Activated gamma-delta T cell (primary cell): ENCODE data around the gene DACT2.
"Not testable (repeated sequence)": the region's sequence is repeated elsewhere in the genome, so short reads cannot be mapped to it uniquely, and the experiment has no call there.

Source experiments
- DNase-seq: peaks from one replicate; lab custom pipeline; 2025; lab: John Stamatoyannopoulos, UW

DACT2 gene

DNA sequence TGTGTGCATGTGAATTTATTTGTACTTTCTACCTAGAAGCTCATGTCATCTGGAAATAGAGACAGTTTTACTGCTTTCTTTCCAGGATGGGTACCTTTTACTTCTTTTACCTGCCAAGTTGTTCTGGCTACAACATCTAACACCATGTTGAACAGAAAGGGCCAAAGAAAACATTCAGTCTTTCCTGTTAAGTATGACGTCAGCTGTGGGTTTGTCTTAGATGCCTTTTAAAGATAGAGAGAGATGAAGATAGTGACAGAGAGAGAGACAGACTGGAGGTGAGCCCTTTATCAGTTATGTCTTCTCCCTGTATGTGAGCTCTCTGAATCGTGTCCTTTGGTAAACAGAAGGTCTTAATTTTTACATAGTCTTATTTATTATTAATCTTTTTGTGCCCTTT is 3.4 kb upstream of the DACT2 start:
- DNase-seq = no peak

DNA sequence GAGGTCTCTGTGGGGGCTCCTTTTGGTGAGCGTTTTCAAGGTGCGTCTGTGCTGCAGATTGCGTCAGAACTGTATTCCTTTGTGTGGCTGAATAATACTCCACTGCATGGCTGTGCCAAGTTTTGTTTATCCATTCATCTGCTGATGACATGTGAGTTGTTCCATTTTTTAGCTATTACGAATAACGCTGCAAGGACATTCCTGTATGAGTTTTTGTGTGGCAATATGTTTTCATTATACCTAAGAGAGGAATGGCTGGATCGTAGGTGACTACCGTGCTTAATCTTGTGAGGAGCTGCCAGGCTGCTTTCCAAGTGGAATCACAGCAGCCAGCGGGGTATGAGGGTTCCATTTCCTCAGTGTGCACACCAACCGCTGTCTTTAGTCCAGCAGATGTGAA is 1.1 kb upstream of the DACT2 start:
- no peak for DNase-seq

DNA sequence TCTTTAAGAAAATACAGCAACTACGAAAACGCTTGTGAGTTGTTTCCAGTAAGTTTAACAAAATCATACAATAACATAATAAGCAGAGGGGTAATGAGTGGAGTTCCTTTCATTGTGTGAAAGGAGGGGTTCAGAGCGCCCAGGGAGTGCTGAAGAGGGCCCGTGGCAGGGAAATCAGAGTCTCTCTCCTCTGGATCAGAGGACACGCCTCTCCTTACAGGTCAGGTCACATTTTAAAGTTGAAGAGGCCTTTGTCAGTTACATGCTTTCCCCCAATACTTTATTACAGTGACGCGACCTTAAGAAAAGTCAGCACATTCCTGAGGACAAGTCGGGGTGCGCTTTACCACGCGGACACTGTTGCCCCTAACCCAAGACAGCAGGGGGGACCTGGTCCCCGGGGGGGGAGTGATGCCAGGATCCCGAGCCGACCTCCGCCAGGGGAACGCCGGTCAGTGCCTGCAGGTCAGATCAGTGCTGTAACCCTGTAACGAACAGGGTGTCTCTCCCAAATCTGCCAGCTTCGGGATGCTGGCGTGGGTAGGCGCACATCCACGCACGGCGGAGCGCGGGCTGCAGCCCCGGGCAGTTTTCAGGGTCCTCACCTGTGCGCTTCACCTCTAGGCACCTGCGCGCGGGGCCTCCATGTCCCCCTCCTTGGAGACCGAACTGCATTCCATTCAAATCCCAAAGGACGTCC is 848 bp downstream of the DACT2 start:
- no peak for DNase-seq

DNA sequence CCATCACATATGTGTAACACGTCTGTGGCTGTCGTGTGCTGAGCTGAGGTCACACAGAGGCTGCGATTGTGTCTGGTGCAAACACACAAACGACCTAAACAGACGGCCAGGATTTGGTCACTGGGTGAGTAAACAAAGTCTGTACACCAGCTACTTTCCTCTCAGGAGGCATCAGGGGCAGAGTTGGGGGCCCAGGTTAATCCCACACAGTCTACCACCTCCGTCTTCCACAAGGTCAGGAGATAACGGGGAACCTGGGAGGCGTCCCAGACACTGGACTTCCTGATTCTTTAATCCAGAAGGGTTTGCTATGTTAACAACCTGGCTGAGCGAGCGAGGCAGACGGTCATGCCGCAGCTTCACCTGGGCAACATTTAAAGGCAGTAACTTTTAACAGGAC is 1.5 kb downstream of the DACT2 start:
- DNase-seq = no peak

DNA sequence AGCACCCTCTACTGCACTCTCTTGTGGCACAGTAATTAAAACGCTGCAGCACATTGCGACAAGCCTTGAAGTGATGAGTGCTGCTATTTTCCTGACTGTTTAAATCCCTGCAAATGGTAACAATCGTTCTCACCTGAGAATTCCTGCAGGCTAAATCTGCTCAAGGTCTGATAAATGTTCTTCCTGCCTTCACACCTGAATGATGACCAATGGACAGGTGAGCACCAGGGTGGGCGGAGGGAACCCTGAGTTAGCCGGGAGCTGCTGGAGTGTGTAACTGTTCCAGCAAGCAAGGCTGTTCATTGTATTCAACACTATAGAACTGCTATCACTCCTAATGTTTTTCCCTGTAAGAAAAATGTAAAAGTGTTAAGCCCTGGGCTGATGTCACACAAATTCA is 4.0 kb downstream of the DACT2 start:
- DNase-seq = no peak

DNA sequence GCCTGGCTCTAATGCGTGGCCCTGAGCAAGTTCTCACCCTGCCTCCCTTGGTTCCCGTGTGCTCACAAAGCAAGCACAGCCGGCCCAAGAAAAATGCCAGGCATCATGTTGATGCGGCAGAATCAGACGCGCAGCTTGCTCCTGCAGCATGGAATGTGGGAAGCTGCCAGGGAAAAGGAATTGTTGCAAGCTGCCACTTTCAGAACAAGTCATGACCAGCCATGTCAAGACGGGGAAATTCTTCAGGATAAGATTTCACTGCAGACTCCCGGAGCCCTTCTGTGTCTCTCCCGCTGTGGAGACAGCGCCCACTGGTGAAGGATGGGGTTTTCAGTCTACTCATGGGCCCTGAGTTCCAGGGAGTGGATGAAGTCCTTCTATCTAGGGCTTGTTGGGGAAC is 4.6 kb downstream of the DACT2 start:
- no peak for DNase-seq

DNA sequence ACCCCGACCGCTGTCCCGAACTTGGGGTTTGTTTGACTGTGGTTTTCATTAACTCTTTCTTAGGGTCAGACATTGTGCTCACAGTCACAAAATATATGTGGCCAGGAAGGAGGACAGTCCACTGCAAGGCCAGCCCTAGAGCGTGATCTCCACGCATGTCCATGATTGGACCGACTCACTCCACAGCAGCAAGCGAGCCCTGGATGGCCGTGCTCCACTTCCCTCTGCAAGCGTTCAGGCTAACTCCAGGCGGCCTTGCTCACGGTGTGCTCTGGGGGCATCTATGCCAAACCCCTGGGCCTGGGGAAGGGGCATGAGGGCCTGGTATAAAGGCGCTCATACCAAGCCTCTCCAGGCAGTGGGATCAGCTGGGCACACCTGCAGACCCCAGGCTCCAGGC is 5.6 kb downstream of the DACT2 start:
- no peak for DNase-seq

DNA sequence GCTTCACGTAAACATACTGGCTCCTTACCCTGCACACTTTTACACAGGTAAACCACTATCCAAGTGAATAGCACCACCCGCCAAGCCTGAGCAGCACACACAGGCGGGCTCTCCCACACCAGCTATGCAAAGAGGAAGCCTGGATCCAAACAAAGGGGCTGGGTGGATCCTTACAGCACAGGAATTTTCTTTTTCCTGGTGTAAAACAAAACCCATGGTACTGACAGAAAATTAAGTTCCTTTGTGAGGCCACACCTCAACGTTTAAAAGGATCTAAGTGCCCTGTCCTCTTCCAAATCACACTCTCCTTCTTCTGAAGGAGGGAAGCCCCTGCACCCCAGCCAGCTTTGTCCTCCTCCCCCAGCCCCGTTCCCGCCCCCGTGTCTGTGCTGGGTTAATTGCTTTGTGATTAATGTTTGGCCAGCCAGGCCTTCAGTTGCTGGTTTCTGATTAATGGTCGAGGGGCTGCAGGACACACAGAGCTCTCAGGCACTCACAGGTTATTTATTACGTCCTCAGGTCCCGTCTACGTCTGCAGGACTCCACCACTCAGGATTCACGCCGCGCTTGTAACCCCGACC is 6.1 kb downstream of the DACT2 start:
- no peak for DNase-seq

DNA sequence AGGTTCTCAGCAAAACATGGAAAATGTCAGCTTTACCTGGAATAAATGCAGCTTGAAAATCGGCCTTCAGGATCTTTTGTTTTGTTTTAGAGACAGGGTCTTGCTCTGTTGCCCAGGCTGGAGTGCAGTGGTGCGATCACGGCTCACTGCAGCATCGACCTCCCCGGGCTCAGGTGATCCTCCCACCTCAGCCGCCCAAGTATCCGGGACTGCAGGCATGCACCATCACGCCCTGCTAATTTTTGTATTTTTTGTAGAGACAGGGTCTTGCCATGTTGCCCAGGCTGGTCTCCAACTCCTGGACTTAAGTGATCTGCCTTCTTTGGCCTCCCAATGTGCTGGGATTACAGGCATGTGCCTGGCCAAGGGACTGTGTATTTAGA is 7.5 kb downstream of the DACT2 start:
- DNase-seq = not testable (repeated sequence)

DNA sequence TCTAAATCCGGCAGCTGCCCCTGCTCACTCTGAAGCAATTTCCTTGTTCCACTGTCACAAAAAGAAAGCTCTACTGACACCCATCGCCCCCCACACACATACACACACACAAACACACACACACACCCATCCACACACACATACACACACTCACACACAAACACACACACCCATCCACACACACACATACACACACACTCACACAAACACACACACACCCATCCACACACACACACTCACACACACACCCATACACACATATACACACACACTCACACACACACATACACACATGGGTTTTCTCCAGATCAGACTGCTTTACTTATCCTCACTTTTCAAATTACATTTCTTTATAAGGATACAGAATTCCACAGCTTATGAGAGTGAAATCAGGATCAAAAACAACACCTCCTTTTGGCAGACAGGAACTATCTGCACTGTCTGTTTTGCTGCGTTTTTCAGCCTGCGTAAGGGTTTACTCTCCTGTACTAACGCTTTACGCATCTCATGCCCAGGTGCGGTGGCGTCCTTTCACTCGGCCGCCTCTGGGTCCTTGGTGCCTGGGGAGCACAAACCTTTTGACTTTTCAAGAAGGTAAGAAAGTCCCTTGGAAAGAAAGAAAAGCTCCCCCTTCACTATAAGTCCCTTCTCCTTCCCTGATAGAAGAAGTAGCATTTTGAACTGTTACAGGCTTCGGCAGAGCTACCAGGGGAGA is 8.0 kb downstream of the DACT2 start:
- DNase-seq = no peak

DNA sequence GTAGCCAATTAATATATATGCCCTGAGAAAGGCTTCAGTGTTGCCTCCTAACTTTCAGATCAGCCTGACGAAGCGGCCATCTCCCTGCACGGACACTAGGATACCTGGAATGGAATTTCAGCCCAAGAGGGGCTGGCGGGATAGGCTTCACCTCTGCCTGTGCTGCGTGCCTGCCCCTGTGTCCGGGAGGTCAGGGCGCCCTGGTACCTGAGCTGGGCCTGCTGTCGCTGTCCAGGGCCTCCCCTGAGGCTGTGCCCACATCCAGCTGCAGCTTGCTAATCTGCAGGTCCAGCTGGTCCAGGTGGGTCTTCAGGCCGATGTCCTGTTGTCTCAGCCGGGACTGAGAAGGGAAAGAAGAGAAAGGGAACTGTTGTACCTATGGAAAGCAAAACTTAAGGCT is 8.6 kb downstream of the DACT2 start:
- no peak for DNase-seq

DNA sequence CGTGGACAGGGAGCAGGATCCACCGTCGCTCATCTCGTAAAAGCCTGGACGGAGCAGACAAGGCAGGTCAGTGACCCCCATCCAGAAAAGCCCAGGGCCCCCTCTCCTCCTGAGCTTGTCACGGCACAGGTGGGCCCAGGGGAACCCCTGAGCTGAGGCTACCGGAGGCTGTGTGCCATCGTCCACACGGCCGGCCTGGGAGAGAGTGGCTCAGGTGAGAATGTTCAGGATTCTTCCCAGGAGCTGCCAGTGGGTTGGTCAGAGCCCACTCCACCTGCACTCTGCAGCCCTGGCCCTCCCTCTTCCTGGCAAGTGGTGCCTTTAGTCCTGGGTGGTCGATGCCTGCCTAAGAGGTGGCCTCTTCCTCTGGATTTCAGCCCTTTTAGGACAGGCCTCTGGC is 9.2 kb downstream of the DACT2 start:
- DNase-seq = no peak

DNA sequence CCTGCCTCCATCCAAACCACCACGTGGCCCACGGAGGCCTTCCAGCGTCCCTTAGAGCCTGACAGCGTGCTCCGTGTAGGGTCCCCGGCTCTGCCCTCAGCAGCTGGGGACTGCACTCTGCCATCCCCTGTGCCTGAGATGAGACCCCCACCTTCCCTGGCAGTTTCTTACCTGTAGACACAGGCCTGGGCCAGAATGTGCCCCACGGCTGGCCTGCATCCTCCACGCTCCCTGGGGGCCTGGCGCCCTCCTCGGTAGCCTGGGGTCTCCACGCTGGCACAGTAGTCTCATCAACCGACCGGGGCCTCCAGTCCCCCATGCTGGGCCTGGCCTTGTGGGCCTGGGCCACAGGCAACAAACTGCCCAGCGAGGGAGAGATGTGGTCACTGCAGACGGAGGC is 9.6 kb downstream of the DACT2 start:
- DNase-seq = no peak

DNA sequence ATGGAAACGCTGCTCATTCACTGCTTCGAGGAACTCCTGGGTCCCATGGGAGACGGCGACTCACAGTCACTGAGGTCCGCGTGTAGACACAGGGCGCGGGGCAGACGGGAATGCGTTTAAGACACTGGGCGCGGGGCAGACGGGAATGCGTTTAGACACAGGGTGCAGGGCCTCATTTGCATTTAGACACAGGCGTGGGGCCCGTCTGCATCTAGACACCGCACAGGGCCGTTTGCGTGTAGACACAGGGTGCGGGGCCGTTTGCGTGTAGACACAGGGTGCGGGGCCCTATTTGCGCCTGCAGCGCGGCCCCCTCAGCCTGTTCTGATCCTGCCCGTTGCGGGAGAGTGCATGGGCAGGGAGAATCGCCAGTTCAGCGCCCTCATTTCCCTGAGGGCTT is 10.4 kb downstream of the DACT2 start:
- no peak for DNase-seq

DNA sequence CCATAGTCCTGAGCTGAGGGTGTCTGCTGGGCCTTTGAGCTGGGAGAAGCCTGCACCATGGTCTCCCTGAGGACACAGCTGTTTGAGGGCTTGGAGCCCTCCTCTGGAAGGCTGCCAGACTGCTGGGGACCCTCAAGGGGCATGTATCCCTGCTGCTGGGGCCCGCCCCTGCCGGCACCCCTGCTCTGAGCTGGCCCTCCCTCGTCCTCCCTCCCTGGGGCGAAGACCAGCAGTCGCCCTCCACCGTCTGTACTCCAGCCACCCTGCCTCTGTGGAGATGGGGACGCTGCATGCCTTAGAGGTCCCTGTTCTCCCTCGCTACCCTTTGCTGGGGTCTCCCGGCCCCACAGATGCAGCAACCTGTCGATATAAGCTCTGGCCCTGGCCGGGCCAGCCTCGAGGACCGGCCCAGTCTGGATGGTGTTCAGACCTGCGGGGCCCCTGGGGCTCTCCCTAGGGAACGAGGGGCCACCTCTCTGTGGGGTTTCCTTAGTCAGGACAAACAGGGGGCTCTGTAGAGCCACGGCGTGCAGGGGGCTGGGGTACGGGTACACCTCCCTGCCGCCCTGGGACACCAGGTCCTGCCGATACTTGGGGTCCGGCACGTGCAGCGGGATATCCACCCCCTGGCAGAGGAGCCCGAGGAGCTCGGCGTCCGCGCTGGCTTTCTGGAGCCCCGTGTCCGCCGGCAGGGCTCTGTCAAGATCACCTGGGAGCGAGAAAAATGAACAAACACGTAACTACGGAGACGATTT is 11.0 kb downstream of the DACT2 start:
- no peak for DNase-seq

DNA sequence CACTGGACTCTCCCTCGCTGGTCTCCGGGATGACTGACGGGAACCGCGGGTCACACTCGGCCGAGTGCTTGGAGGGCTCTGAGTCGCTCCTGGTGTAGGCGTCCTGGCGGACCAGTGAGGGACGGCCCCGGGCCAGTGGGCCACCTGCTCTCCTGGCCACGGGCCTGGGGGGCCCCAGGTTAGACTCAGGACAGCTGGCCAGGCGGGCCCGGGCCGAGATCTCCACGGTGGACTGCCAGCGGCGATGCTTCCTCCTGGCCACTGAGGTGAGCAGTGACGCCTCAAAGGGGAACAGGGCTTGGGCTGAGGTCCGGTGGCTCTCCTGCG is 11.9 kb downstream of the DACT2 start:
- no peak for DNase-seq

DNA sequence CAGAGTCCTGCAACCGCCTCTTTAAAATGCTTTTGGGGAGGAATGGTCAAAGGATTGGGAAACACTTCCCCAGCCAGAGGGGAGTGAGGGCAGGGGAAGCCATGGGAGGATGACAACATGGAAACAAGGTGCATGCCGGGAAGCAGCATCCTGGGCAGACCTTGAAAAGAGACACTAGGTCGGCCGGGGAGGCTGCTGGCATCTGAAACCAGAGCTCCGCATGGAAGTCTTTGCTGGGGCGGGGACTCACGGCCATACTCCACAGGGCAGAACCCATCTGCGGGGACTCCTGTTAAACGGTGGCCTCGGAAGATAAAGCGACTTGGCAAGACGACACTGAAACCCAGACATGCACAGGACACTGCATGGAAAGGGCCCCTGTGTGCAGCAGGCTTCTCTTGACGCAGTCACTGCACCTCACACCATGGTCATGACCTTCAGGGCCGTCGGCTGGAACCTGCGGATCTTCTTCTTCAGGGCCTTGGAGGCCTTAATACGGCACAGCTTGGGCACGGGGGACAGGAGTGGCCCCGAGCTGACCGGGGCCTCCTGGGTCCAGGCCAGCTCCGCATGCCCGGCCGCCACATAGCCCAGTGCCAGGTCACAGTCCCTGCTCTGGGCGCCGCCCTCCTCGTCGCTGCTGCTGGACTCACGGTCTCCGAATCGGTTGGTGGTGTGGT is 12.4 kb downstream of the DACT2 start:
- DNase-seq = no peak

DNA sequence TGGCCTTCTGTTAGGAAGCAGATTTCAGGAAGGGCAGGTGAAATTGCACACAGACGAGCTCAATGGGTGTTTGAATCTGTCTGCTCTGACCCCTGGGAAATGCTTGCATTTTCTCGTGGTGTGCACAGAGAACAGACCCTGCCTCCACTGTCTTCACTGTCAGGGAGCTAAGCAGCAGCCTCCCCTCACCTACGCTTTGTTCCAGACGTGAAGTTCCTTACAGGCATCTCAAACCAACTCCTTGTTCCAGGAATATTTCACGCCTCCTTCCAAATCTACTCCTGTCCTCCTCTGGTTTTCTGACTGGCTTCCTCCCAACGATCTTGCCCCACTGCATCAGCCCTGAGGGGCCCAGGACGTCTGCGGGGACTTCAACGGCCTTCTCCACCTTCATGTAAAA is 13.7 kb downstream of the DACT2 start:
- no peak for DNase-seq

DNA sequence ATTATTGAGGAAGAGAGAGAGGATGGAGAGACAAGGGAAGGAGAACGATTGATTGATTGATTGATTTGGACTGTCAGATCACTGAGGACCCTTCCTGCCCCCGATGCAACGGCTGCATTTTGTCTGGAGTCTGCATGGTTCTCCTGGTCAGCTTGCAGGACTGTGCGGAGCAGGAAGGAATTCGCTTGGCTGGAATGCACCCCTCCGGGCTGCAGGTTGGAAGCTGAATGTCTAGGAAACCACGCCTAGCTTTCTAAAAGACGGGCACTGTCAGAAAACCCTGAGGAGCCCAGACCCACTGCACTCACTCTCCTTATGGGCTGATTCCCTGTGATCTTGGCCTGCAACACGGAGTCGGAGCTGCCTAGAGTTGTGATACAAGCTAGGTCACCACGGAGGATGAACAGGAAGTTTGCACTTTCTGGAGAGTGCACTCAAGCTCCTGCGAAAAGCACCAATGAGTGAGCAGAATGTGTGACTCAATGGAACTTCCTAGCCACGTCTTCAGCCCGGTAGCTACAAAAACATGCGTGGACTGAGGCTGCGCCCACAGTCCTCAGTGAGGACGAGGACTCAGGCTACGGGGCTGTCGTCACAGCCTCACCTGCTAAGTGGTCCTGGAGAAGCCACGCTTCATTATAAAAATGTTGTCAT is 14.4 kb downstream of the DACT2 start:
- DNase-seq = no peak

DNA sequence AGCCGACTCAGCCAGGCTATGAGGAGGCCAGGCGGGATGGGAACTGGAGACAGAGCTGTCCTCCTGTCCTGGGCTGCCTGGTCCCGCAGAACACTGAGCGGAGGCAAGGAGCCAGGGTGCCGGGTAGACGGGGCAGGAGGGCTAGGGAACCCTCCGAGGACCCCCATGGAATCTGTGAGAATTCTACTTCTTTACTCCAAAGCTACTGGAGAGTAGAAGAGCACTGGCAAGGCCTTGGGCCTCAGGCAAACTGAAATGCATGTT is 14.9 kb downstream of the DACT2 start:
- DNase-seq = no peak

DNA sequence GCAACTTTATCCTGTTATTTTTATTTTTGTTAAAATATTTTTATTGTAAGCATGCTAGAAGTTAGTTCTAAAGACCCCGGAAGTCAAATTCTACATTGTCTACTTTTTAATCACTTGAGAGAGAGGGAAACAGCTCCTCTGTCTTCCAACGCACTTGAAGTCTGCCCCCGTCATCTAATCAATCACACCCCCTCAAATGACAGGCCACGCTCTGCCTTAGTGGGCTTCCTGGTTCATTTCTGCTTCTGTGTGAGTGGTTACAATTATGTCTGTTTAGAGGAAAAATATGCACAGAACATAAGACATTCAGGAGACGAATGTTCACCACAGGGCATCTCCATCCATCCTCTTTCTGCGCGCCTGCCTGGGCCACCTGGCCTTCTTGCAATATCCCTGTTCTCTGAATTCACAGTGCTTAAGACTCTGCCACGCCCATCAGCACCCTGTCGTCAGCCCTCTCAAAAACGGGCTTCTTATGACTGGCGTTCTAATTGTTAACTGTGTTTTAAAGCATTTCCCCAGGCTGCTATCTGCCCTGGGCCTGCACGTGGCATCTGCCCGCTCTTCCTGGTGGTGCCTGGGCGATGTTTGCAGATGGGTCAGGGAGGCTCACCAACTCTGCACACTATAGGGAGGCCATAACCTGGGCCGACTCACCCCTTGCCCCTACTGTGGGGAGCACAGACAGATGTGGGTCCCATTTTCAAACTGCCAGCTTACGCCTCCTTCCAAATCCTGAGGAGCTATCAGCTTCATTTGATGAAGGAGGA is 15.4 kb downstream of the DACT2 start:
- DNase-seq = no peak
